Activated T-cell treated with anti-CD3 and anti-CD28 coated beads for 24 hours (primary cell): ENCODE data around the gene THRAP3.

ENCODE experiments used
- DNase-seq: peaks from one replicate; pipeline ENCODE4 v3.0.0-alpha.2; 2020; ENCODE audit warnings: low read depth

The THRAP3 gene

DNA sequence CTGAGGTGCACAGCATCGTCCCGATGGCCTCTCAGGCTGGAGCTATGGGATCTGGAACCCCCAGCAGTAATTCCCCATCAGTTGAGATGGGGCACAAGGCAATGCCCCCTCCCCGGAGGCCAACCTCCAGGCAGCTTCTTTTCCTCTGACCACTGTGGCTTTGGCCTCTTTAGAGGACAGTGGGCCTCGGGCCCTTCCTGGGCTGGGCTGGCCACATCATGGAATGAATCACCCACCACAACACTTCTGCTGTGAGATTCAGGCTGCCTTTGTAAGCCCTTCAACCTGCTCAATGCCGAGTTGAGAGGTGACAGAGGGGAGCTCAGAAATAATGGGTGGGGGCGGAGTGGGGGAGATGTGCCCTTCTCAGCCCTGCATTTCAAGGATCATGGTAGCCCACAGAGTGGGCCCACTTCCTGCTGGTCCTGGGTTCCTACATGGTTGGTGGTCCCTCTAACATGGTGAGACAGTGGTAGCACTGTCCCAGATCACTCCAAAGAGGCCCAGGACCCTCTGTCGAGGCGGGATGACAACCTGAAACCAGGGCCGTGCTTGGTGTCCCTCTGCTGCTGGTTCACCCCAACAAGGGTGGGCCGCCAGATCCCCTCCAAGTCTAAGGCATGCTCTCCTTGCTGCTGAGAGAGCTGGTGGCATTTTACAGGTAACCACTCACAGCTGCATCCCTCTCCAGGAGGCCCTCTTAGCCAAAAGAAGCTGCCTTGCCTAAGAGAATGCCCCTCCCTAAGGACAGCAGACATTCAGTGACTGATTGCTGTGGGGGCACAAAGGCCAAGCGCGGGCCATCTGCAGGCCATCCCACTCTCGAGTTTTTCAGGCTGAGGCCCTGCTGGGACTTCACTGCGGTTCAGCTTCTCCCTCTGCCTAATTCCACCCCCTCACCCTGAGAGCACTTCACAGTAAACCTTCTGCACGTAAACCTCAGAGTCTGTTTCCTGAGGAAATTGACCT lies 129.0 kb downstream of the THRAP3 start:
- no peak for DNase-seq

GRCh38 chr1:36354486-36354885 lies 130.2 kb downstream of the THRAP3 start:
- DNase-seq, result no peak
